NT2/D1 (cell line): Measurements from ENCODE around the gene PIEZO1.

Source experiments
- SUZ12 ChIP-seq: IDR thresholded peaks from 2 replicates; pipeline ENCODE4 v1.6.1; 2011; ENCODE audit not compliant: insufficient read length, insufficient read depth; ENCODE audit errors: extremely low read depth
- YY1 ChIP-seq: IDR thresholded peaks from 2 replicates; pipeline ENCODE4 v1.6.1; 2011; ENCODE audit not compliant: insufficient read length, insufficient read depth

- TF ChIP-seq YY1: no peak
- TF ChIP-seq SUZ12: no peak
These were observed 13.1 kb upstream of the PIEZO1 start for GRCh38 chr16:88798073-88798472.
